Parathyroid adenoma (tissue), 2 donors: Measurements from ENCODE around the gene PLK2.

Experiments used
- H2AFZ ChIP-seq: fragments of 300-600 bp; sonication (generic); one replicate; pipeline ENCODE4 v1.7.0; 2017; ENCODE audit warnings: antibody characterized with exemption, mild to moderate bottlenecking
- H3K27ac ChIP-seq: fragments of 300-600 bp; sonication (generic); one replicate; pipeline ENCODE4 v1.7.0; 2017
- H3K27me3 ChIP-seq: fragments of 300-600 bp; sonication (generic); one replicate; pipeline ENCODE4 v1.7.0; 2017; ENCODE audit warnings: low read length; ENCODE audit not compliant: control insufficient read depth, insufficient read depth
- H3K36me3 ChIP-seq: fragments of 300-600 bp; sonication (generic); one replicate; pipeline ENCODE4 v1.7.0; 2017; ENCODE audit warnings: low read length; ENCODE audit not compliant: control insufficient read depth, insufficient read depth
- H3K4me1 ChIP-seq: fragments of 300-600 bp; sonication (generic); one replicate; pipeline ENCODE4 v1.7.0; 2017; ENCODE audit warnings: control low read depth
- H3K4me2 ChIP-seq: fragments of 300-600 bp; sonication (generic); one replicate; pipeline ENCODE4 v1.7.0; 2017; ENCODE audit warnings: low read length
- H3K4me3 ChIP-seq: fragments of 300-600 bp; sonication (generic); one replicate; pipeline ENCODE4 v1.7.0; 2017; ENCODE audit warnings: low read depth, low read length
- H3K79me2 ChIP-seq: fragments of 300-600 bp; sonication (generic); one replicate; pipeline ENCODE4 v1.7.0; 2017; ENCODE audit warnings: control low read depth
- H3K9ac ChIP-seq: fragments of 300-600 bp; sonication (generic); one replicate; pipeline ENCODE4 v1.7.0; 2017; ENCODE audit warnings: mild to moderate bottlenecking
- H3K9me3 ChIP-seq: fragments of 300-600 bp; sonication (generic); one replicate; pipeline ENCODE4 v1.7.0; 2017; ENCODE audit warnings: low read length; ENCODE audit not compliant: control insufficient read depth
- TF ChIP-seq, protein P1 (sequence below): fragments of 300-600 bp; sonication (generic); IDR thresholded peaks from one replicate; pipeline ENCODE4 v1.7.0; 2017; ENCODE audit warnings: antibody characterized with exemption, mild to moderate bottlenecking
- donor health status: primary hyperparathyroidism.

The PLK2 gene

DNA sequence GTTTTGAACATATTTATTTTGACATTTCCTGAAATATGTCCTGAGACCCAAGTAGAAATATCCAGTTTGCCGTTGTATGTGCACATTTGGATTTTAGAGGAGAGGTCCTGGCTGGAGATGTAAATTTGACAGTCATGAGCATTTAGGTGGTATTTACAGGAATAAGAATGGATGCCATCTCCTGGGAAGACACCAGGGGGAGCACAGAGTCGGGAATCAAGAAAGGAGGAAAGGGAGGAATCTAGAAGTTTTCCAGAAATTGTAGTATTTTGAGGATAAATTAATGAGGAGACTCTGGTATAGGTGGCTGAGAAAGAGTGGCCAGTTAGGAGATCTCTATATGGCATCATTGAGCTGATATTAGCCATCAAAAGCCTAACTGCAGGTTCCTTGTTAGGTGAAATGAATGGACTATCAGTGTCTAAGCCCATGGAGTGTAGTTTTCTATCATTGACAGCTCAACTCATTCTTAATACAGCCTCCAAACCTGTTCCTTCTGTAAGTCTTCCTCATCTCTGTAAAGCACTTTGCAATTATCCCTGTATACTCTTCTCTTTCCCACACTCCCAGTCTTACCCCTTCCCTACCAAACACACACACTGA is 38.6 kb upstream of the PLK2 start:
- H3K27me3 ChIP-seq = no peaks in the 10 kb centered on the region
- H3K9me3 ChIP-seq = no peaks in the 10 kb centered on the region
- H3K4me1 ChIP-seq = no peaks in the 10 kb centered on the region
- H3K79me2 ChIP-seq = no peaks in the 10 kb centered on the region
- TF ChIP-seq, protein P1, sequence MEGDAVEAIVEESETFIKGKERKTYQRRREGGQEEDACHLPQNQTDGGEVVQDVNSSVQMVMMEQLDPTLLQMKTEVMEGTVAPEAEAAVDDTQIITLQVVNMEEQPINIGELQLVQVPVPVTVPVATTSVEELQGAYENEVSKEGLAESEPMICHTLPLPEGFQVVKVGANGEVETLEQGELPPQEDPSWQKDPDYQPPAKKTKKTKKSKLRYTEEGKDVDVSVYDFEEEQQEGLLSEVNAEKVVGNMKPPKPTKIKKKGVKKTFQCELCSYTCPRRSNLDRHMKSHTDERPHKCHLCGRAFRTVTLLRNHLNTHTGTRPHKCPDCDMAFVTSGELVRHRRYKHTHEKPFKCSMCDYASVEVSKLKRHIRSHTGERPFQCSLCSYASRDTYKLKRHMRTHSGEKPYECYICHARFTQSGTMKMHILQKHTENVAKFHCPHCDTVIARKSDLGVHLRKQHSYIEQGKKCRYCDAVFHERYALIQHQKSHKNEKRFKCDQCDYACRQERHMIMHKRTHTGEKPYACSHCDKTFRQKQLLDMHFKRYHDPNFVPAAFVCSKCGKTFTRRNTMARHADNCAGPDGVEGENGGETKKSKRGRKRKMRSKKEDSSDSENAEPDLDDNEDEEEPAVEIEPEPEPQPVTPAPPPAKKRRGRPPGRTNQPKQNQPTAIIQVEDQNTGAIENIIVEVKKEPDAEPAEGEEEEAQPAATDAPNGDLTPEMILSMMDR = peak; percentile 73
- H3K36me3 ChIP-seq = no peaks in the 10 kb centered on the region
- H3K27ac ChIP-seq = no peak overlapping the region
- H3K4me2 ChIP-seq = no peak overlapping the region
- H3K9ac ChIP-seq = no peak overlapping the region
- no peak overlapping the region for H2AFZ ChIP-seq
- H3K4me3 ChIP-seq = no peak overlapping the region

DNA sequence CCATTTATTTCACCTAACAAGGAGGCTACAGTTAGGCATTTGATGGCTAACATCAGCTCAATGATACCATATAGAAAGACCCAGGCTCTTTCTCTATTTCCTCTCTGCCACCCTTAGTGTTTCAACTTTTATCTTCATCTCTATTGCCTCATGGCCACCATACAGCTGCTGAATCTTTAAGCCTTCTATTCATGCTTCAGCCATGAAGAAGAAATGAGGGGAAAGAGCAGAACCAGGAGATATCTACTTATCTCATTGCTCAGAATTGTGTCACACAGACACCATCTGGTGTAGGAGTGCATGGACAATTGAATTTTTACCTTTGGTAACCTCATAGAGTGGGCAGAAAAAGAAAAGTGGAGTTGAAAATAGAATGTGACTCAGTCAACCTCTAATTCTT is 38.0 kb upstream of the PLK2 start:
- Histone ChIP-seq H3K4me3 (no peak overlapping the region), H3K9ac (no peak overlapping the region), H2AFZ (no peak overlapping the region), H3K27me3 (no peaks in the 10 kb centered on the region), H3K79me2 (no peaks in the 10 kb centered on the region), H3K4me1 (no peaks in the 10 kb centered on the region), H3K27ac (no peak overlapping the region), H3K4me2 (no peak overlapping the region), H3K9me3 (no peaks in the 10 kb centered on the region), H3K36me3 (no peaks in the 10 kb centered on the region)
- TF ChIP-seq, protein P1 = no peak

GRCh38 chr5:58497386-58497785 is 37.5 kb upstream of the PLK2 start:
- H3K27ac ChIP-seq = no peak overlapping the region
- H3K9me3 ChIP-seq = no peaks in the 10 kb centered on the region
- no peaks in the 10 kb centered on the region for H3K27me3 ChIP-seq
- no peaks in the 10 kb centered on the region for H3K36me3 ChIP-seq
- no peaks in the 10 kb centered on the region for H3K4me1 ChIP-seq
- H3K4me3 ChIP-seq = no peak overlapping the region
- no peak overlapping the region for H2AFZ ChIP-seq
- TF ChIP-seq, protein P1 = no peak
- no peak overlapping the region for H3K9ac ChIP-seq
- H3K4me2 ChIP-seq = no peak overlapping the region
- no peaks in the 10 kb centered on the region for H3K79me2 ChIP-seq

GRCh38 chr5:58496488-58496887 is 36.6 kb upstream of the PLK2 start:
- Histone ChIP-seq H3K9ac (no peak overlapping the region), H3K27me3 (no peaks in the 10 kb centered on the region), H3K36me3 (no peaks in the 10 kb centered on the region), H3K27ac (no peak overlapping the region), H3K4me3 (no peak overlapping the region), H3K4me1 (no peaks in the 10 kb centered on the region), H3K9me3 (no peaks in the 10 kb centered on the region), H3K4me2 (no peak overlapping the region), H2AFZ (no peak overlapping the region), H3K79me2 (no peaks in the 10 kb centered on the region)
- TF ChIP-seq, protein P1 = no peak

DNA sequence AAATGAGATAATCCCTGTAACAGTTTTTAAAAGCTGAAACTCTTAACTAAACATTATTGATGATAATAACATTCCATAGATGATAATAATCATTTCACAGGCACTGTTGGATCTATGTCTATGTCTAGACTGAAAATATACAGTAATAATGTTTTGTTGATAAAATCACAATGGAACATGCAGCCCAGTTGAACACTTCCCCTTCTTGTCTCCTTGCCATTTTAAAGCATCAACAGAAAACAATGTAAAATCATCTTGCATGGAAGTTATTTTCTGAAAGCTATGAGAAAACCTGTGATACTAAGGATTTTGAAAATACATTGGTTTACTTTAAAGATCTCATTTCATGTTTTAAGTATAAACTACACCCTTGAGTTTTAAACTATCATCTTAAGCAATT is 33.3 kb upstream of the PLK2 start:
- Histone ChIP-seq H3K4me1 (no peaks in the 10 kb centered on the region), H3K9me3 (no peaks in the 10 kb centered on the region), H3K27me3 (no peaks in the 10 kb centered on the region), H3K4me2 (no peak overlapping the region), H3K27ac (no peak overlapping the region), H3K4me3 (no peak overlapping the region), H2AFZ (no peak overlapping the region), H3K79me2 (no peaks in the 10 kb centered on the region), H3K9ac (no peak overlapping the region), H3K36me3 (no peaks in the 10 kb centered on the region)
- TF ChIP-seq, protein P1 = no peak
